Stomach (tissue), 4 donors: Measurements from ENCODE around the gene SFXN5.

ENCODE experiments used
- CTCF ChIP-seq, 7 experiments: fragments of 450-650 bp in 4 of 7; fragments of 200-600 bp in 3 of 7; sonication (generic) in 3 of 7; IDR thresholded peaks; one replicate each; pipeline ENCODE4 v1.5.1; 2016 to 2019; ENCODE audit warnings: antibody characterized with exemption in 7 of 7, control low read depth in 2 of 7, mild to moderate bottlenecking in 1 of 7
- EP300 ChIP-seq: sonication (generic); formaldehyde crosslinking; IDR thresholded peaks from one replicate; pipeline ENCODE4 v1.6.1; 2017; ENCODE audit warnings: antibody characterized with exemption

DNA sequence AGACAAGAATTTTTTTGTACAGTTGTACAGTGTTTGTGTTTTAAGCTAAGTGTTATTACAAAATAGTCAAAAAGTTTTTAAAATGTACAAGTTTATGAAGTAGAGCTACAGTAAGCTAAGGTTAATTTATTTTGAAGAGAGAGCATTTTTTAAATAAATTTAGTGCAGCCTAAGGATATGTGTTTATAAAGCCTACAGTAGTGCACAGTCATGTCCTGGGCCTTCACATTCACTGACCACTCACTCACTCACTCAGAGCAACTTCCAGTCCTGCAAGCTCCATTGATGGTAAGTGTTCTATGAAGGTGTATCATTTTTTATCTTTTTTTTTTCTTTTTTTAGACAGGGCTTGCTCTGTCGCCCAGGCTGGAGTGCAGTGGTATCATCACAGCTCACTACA, 44.2 kb downstream of the SFXN5 start:
- no peak for TF ChIP-seq CTCF (IDR thresholded peaks at IDR 0.05)
- TF ChIP-seq EP300: no peak
